EH (cell line): Measurements from ENCODE around the gene AKAP5.
A peak's percentile ranks its signal among the peaks of the same experiment; 100 is the strongest.
"Not testable (repeated sequence)": the region's sequence is repeated elsewhere in the genome, so short reads cannot be mapped to it uniquely, and the experiment has no call there.

Source experiments
- DNase-seq: peaks from one replicate; pipeline ENCODE4 v3.0.0-alpha.2; 2015; ENCODE audit warnings: low read depth

The AKAP5 gene

DNA sequence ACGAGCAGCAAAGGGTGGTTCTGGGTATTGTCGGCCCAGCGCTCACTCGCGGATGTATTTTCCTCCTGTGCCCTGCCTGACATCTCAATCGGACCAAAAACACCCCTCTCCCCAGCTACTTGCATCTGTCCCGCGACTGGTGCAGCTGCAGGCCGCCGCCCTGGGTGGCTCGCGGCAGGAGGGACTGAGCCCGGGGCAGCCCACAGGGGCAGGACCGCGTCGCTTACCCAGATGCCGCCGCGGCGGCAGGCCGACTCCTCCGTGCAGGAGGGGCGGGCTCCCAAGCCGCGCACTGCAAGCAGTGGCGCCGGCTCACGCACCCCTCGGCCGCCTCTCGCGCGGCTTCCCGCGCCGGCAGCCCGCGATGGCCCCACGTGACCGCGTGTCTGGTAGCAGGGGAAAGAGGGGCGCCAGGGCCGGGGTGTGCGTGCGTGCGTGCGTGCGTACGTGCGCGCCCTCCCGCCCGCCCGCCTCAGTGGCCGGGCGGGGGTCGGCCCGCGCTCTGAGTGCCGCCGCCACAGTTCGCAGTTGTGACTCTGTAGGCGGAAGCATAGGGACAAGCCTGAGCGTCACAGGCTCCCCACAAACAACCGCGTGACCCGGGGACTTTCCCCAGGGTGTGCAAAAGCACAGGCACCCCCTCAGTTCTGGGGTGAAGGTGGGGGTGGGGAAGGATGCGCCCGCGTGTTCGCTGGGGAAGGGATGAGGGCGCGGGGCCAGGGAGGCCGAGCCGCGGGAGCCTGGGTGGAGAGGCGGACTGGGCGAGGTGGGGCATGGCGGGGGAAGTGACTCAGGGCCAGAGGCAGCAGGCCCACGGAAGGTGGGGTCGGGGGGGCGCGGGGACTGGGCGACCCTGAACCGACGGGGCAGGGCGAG, 38.4 kb downstream of the AKAP5 start, which contains the start of gene ZBTB25:
ZBTB25 (minus strand) TSS at position 405 of the 876 bp plus-strand sequence. CDS start 13,305 bp downstream, outside the sequence.
- peak; percentile 95 for DNase-seq

DNA sequence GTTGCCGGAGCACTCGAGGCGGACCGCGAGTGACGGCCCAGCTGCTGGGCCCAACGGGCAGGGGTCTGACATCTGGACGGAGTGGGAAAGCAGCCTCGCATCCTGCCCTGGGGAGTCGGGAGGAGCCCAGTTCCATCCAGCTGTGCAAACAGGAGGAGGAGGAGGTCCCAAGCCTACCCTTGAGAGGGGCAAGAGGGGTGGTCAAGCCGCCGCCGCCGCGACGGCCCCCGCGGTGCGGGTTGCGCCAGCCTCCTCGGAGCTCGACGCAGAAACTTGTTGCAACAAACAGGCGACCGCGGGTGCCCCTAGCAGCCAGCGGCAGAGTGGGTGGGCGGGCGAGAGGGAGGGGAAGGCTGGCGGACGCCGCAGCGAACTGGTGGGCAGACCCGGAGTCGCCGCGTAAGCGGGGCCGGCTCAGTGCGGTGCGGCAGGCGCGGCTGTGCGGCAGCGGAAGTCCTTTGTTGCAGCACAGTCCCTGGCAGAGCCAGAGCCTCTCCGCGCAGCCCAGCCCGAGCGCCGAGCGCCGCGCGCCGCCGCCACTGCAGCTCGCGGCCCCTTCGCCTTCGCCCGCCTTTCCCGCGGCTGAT, 39.1 kb downstream of the AKAP5 start, which contains the start of gene ZBTB1:
ZBTB1 (plus strand) TSS at position 461 of the 587 bp plus-strand sequence. CDS start 16,735 bp downstream, outside the sequence.
- peak; percentile 91 for DNase-seq

DNA sequence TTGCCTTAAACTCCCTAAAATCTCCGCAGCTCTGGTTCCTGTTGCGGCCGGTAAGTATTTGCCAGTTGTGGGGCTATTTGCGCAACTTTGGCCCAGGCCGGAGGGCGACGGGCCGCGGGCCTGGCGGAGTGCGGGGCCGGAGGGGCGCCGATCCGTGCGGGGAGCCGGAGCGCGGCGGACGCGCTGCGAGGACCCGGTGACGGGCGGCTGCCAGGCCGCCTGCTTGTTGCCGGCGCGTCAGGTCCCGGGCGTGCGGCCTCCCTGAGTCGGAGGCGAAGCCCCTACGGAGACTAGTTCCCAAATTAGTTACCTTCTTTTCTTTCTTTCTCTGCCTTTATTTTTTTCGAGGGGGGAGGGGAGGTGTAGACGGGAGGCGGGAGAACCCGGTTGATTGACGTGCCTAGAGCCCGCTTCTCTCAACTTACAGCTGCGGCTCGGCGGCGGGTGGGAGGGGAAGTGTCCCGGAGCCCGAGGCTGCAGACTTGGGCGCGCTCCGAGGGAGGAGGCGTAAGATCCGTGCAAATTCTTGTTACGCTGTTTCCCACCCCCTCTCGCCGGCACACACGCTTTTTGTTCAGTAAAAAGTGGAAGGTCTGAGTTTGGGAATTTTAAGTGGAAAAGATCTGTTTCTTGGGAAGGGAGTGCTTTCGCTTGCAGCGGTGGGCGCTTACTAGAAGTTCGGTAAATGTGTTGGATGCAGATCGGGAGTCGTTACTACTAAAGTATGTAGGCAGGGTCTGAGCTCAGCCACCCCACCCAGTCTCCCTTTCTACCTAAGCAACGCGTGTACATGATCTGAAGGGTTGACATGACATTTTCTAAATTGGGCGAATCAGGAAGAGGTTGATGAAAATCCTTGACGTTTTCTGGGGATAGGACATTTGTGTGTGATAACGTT, 39.8 kb downstream of the AKAP5 start:
- DNase-seq = peak; percentile 91

DNA sequence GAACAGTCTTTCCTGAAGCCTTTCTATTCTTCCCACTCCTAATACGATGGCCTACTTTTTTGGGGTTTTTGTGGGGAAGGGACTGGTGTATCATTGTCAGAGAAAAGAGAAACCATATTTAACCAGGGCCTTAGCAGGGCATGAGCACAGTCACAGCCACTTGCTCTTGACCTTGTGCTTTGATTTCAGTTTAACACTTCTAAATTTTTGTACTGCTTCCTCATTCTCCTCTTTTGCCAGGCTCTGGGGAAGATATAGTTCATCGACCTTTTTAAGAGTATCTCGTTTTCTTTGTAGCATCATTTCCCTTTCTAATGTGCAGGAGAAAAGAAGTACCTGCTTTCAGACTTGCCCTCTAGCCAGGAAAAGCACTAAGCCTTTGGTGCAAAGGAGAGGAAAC, 41.4 kb downstream of the AKAP5 start:
- DNase-seq = no peak

DNA sequence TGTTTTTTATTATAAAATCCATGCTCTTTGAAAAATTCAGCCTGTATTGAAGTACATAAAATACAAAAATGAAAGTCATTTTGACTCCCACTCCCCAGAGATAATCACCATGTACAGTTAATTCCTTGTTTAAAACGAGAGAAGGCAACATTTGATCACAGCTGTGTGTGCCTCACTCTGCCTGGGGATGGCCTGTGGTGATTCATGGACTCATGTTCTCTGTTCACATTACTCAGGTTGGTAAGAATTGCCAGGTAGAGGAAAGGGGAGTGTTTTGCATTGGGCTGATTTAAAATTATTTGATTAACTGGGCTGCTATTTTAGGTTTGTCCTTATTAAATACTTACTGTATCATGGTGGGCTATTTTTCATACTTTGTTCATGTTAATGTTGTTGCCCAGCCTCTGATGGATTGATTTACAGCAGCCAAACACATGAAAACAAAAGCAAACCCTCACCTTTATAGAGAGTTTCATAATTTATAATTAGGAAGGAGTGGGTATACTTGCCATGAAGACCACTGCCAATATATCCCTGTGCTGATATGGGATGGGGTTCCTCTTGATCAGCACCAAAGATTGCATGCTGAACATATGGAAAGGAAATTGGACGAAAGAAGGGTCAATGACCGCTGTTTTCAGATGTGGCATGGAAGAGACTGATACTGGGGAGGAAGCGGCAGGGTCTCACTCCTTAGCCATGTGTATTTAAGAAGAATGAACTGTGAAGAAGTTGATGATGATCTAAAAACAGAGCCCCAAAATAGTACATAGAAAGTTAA, 42.3 kb downstream of the AKAP5 start:
- DNase-seq = no peak

DNA sequence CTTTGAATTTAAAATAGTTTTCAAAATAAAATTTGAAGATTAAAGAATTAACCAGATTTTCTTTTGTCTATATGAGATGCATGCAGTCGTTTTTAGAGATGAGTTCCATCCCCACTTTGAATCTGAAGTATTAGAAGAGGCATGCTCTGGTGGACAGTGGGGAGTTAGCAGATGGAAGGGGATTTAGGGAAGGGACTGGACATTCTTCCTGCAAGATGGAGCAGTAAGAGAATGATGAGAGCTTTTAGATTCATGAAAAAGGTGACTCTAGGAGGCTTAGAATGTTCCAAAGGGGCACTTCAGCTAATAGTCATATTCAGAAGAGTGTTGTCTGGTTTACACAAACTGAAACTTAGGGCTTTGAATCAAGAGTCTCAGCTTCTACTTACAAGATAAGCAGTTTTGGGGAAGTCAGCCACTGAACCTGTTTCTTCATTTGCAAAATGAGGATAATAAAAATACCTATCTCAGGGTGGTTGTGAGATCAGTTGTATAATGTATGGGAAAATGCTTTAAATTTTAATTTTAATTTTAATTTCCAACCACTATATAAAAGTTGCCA, 43.0 kb downstream of the AKAP5 start:
- no peak for DNase-seq

DNA sequence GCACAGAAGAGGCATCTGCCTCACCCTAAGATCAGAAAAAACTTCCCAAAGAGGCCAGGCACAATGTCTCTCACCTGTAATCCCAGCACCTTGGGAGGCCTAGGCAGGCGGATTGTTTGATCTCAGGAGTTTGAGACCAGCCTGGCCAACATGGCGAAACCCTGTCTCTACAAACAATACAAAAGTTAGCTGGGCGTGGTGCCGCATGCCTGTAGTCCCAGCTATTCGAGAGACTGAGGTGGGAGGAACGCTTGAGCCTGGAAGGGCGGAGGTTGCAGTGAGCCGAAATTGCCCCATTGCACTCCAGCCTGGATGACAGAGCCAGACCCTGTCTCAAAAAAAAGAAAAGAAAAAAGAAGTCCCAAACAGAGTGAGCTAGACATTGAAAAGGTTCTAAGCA, 43.7 kb downstream of the AKAP5 start:
- no peak for DNase-seq

DNA sequence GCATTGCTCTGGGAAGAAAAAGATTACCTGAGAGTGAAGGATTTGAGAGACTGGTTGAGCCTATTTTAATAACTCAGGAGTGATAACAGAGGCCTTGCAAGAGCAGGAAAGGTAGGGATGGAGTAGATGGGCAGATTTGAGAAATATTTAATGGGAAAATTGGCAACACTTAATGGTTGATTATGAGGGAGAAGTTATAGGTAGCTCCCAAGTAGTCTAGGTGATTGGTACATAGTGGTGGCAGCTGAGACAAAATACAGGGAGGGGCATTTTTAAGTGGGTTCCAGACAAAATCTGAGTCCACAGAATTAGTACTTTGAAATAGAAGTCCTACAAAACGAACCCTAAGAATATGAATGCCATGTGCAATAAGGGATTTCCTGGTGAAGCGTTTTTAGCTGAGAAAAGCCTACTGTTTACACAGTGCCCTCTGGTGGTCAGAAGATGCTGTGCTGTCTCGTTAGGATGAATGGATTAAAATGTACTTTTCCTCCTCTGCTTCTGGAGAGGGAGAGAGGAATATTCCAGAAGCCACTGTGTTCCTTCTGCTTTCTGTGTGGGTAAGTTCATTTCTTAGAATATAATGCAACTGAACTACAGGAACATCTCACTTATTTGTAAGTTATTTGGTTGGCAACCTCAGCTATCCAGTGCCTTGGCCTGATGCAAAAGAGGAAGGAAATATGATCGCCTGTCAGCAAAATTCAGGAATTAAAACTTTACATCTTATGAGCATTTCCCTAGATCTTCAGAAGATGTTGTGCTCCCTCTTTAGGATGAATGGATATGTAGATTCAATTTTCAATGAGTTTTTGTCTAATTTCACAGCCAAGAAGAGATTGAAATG, 45.7 kb downstream of the AKAP5 start:
- DNase-seq = peak; percentile 73

DNA sequence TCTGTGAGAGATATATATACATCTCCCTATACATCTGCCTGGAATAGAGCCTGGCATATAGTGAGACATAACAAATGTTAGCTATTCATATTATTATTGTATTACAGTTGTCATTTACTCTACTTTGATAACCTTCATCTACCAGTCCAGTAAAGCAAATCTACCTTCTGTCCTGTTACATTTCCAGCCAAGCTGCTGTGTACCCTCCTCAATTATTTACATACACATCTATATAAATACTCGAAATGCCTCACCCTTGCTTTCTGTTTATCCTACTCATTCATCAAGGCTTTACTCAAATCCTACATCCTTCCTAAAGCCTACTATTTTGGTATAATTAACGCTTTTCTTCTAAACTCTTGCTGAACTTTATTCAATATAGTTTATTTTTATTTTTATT, 48.0 kb downstream of the AKAP5 start:
- no peak for DNase-seq

DNA sequence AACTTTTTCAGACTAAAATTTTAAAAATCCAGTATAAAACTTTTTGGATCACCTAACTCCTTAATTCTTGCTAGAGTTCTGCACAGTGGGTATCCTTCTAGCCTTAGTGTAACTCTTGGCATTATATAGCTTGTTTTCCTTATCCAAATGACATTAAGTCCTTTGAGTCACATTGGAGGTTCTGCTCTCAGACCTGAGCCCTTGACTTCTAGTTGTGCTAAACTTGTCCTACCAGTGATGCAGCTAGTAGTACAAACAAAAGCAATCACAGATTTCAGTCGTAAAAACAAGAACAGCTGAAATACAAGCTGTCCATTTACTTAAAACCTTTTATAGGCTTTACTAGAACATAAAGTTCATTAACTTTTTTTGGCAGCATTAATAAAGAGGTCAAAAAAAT, 49.8 kb downstream of the AKAP5 start:
- DNase-seq = no peak

DNA sequence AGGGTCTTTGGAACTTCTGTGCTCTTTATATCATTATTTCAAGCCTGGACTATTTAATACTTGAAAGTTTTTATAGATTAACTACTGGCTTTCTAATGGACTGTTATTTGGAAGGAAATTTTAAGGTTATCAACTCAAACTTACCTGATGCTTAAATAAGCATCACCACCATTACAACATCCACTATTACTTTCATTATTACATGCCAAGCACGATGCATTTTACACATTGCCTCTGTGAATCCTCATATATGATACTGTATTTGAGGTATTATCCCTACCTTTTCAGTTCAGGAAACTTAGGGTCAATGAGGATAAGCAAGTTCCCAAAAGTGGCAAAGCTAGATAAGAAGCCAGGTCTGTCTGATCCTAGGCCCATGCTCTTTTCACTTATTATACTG, 51.7 kb downstream of the AKAP5 start:
- no peak for DNase-seq

DNA sequence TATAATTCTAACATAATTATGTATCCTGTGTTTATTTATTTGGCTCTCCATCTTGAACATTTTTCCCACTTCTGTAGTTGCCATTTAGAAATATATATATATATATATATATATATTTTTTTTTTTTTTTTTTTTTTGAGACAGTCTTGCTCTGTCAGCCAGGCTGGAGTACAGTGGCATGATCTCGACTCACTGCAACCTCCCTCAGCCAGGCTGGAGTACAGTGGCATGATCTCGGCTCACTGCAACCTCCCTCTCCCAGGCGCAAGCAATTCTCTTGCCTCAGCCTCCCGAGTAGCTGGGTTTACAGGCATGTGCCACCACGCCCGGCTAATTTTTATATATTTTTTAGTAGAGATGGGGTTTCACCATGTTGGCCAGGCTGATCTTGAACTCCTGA, 52.4 kb downstream of the AKAP5 start:
- not testable (repeated sequence) for DNase-seq

DNA sequence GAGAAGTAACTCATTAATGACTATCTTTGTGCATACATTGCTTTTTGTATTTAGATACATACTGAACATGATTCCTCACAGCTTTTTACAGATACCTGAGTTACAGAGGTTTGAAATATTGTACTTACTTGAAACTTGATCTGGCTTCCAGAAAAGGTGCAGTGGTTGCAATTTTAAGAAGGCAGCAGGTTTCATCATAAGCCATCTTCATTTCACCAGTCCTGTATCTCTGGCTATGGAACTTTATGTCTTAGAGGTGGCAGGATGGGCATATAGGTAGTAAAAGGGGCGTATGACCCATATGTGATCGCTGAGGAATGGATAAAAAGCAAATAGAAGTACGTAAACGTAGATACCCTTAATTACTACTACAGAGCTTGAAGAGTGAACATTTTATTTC, 52.9 kb downstream of the AKAP5 start:
- no peak for DNase-seq

DNA sequence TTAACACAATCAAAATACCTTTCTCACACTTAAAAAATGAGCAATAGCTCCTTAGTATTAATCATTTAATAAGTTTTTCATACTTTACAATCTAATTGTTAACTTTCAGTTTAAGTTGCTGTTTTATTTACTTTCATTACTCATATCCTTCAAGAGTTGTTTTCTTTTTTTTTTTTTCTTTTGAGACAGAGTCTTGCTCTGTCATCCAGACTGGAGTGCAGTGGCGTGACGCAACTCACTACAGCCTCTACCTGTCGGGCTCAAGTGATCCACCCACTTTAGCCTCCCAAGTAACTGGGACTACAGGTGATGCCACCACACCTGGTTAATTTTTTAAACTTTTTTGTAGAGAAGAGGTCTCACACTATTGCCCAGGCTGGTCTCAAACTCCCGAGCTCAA, 55.4 kb downstream of the AKAP5 start:
- DNase-seq = no peak

DNA sequence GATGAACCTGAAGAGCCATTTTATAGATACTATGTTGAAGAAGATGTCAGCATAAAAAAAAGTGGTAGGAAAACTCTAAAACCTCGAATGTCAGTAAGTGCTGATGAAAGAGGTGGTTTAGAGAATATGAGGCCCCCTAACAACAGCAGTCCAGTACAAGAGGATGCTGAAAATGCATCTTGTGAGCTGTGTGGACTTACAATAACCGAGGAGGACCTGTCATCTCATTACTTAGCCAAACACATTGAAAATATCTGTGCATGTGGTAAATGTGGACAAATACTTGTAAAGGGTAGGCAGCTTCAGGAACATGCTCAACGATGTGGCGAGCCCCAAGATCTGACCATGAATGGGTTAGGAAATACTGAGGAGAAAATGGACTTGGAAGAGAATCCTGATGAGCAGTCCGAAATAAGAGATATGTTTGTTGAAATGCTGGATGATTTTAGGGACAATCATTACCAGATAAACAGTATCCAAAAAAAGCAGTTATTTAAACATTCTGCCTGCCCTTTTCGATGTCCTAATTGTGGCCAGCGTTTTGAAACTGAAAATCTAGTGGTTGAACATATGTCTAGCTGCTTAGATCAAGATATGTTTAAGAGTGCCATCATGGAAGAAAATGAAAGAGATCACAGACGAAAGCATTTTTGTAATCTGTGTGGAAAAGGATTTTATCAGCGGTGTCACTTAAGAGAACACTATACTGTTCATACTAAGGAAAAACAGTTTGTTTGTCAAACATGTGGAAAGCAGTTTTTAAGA, 57.5 kb downstream of the AKAP5 start:
- DNase-seq = no peak
